HG03378 (cell line): ENCODE data around the gene GTSE1.

ENCODE experiments used
- ATAC-seq: cut with Tn5 transposase; IDR thresholded peaks from one replicate; pipeline ENCODE4 v1.9.1; 2021; ENCODE audit warnings: mild to moderate bottlenecking, moderate library complexity; ENCODE audit not compliant: unreplicated experiment

The GTSE1 gene

GRCh38 chr22:46327691-46328465, 31.2 kb downstream of the GTSE1 start:
- no peak for ATAC-seq

GRCh38 chr22:46328797-46329196, 32.1 kb downstream of the GTSE1 start:
- no peak for ATAC-seq

DNA sequence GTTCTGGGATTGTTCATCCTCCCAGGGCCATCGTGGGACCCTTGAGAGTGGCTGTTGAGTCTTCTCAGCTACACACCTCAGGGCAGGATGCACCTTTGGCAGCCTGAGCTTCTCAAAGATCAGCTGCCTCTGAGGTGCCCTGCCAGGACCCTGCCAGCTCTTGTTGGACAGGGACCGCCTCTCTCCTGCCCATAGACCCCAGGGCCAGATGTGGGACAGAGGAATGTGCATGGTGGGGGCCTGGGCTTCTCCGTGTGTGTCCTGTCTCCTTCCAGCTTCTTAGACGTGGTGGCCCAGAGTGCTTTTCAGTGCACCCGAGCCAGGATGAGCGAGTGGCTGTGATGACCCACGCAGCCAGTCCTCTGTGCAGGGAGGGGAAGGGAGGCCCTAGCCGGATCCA, 32.9 kb downstream of the GTSE1 start:
- ATAC-seq = no peak

GRCh38 chr22:46330426-46330825, 33.8 kb downstream of the GTSE1 start:
- ATAC-seq = no peak

DNA sequence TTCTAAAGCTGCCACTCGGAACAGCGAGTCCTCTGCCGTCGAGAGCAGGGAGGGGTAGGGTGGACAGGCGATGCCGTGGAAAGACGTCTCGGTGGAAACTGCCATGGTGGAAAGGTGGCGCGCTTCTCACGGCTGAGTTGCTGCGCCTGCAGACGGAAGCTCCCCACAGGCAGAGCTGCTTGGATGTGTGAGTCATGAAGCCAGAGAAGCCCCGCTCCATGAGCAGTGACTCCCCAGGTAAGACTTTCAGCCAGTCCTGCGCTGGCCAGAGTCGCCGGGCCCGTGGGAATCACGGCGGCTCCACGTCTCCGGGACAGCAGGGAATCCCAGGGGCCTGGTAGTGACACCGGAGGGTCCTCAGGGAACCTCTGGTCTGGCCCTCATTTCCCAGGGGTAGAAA, 34.8 kb downstream of the GTSE1 start:
- no peak for ATAC-seq

DNA sequence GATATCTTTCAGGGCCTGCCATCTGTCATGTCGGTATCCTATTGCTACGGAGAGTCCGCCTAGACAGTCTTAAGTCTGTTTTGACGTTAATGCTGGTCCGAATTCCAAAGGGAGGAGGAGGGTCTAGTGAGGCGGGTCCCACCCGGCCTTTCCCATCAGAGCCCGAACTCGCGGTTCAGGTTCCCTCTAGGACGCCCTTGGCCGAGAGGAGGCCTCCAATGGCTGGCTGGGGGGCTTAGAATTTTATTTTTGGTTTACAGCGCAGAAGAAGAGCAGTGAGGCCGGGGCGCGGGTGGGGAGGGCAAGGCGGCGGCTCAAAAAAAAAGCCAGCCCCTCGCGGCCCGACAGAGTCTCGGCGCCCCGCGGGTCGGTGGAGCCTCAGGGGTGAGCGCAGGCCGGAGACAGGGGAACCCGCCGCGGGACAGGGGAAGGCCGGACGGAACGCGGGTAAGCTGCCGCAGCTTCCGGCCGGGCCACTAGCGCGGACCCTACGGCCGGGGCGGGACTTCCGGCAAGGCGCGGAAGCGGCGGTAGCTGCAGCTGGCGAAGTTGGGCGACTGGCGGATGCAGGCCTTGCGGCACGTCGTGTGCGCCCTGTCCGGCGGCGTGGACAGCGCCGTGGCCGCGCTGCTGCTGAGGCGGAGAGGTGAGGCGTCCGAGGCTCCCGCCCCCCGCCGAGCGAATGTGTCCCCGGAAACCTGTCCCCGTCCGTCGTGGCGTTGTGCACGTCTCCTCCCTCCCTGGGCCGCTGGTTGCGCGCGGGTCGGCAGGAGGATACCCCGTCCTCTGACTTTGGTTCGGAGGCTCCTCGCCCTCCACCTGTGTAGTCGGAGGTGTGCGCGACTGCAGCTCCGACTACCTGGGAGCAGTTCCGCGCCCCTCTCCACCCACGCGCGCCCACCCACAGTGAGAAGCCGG, 38.8 kb downstream of the GTSE1 start, which contains the start of gene TRMU:
Gene TRMU (plus strand): TSS at position 514 of the 918 bp plus-strand sequence. CDS start 51 bp downstream, at position 565.
- no peak for ATAC-seq

DNA sequence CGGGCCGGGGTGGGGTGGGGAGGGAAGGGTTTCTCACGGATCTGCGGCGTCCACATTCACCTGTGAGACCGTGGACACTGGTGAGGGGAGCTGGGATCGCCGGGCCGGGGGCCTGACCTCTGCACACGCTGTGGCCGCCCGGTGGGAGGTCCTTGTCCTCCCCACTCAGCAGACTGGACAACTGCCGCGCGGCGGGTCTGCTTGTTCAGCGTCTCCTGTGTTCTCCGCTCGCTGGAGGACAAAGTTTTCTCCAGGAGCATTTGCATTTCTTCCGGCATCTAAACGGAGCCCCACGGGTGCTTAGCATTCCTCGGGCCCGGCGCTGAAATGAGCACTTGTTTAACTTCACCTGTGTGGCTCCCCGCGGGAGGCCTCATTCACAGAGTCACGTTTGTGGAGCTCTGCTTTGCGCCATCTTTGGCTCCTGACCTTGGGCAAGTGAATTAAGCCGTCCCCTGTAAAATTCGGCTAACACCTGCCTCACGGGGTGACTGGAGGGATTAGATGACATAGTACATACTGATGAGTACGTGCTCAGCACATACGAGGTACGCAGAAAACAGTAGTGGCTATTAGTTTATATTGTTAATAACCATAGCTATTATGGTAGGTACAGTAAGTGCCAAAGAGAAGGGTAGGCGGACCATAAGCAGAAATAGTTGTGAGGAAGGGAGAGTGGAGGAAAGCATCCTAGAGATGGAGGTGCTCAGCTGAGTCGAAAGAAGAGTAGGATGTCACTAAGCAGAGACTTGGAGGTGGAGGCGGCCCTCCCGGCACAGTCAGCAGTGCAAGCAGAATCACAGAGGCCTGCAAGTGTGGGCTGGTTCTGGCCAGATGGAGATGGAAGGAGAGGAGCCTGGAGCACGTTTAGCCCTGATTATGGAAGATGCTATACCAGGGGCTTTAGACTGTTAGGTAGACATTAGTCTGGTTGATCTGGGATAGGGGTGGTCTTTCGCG, 39.7 kb downstream of the GTSE1 start:
- ATAC-seq = no peak

GRCh38 chr22:46337870-46338269, 41.2 kb downstream of the GTSE1 start:
- no peak for ATAC-seq

GRCh38 chr22:46338636-46339035, 42.0 kb downstream of the GTSE1 start:
- no peak for ATAC-seq

GRCh38 chr22:46339956-46340355, 43.3 kb downstream of the GTSE1 start:
- no peak for ATAC-seq

DNA sequence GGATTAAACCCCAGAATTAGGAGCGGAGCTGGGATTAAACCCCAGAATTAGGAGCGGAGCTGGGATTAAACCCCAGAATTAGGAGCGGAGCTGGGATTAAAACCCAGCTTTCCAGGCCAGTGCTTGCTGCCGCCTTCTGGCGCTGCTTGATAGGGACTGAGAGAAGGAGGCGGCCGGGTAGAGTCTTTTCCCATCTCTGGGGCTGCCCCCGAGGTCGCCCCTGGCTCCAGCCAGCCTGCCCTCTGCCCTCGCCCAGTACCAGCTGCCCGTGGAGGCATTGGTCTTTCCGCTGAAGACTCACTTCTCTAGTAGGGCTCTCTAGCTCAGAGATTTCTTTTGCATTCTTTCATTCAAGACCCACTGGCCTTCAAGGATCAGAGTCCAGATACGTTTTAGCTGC, 44.0 kb downstream of the GTSE1 start:
- no peak for ATAC-seq

GRCh38 chr22:46346680-46347405, 50.2 kb downstream of the GTSE1 start:
- ATAC-seq = no peak

DNA sequence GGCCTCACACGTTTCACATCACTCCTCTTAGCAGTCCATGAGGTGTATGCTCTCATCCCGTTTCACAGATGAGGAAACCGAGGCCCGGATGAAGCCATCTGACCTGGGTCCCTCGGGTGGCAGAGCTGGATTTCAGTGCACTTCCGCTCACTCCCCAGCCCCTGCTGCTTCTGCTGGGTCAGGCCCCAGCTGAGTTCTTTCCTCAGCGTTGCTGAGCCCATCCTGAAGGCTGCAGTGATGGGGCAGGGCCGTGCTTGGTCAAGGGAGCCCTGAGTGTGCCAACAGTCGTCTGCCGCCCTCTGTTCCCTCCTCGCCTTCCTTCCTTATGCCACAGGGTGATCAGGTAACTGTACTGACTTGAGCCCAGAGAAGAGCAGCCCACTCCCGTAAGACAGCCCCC, 51.0 kb downstream of the GTSE1 start:
- ATAC-seq = no peak

DNA sequence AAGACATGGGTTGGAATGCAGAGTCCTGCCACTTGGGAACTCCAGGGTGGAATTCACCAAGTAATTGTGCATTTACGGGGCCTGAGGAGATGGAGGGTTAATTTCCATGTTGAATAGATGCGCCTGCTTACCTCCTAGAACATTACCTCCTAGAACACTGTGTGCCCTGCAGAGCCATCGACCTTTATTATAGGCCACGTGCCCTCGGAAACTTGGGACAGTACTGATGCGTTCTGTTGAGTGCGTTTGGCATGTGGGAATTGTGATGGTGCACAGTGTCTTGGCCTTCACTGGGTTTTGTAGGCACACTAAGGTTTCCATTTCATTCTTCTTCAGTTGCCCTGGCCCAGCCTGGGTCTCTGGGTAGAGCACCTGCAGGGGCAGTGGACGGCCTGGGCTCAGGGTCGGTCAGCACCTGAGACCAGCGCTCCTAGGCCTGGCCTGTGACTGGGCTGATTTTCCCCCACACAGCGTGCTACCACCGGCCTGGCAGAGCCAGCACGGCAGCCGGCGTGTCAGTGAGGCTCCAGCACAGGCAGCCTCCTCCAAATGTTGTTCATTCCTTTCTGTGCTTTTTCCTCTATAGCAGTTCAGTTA, 51.5 kb downstream of the GTSE1 start:
- ATAC-seq = no peak

- ATAC-seq = no peak
Observed at GRCh38 chr22:46349238-46349637, 52.6 kb downstream of the GTSE1 start.

- ATAC-seq = no peak
Observed at GRCh38 chr22:46349681-46350080, 53.0 kb downstream of the GTSE1 start.

GRCh38 chr22:46350121-46350520, 53.5 kb downstream of the GTSE1 start:
- ATAC-seq = no peak

GRCh38 chr22:46350646-46351045, 54.0 kb downstream of the GTSE1 start:
- no peak for ATAC-seq

DNA sequence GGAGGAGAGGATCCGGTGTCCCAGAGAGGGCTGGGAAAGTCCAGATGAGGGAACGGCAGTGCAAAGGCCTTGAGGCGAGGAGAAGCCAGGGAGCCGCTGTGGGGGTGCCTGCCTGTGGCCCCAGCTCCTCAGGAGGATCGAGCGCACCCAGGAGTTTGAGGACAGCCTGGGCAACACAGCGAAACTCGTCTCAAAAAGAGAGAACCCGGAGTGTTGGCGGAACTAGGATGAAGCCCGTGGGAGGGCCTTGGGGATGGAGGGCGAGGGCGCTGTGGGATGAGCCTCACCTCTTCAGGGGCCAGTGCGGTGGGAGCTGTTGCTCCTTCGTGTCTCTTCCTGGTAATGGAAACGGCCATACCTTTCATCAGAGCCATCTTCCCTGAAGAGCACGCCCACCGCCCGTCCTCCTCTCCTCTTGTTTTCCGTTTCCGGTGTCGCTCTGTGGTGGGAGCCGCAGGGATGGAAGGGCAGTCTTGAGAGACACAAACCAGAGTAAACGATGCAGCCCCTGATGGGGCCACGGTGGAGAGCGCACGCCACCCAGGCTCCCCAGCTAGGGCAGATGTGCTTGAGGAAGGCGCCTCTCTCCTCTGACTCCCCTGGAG, 54.6 kb downstream of the GTSE1 start:
- ATAC-seq = no peak
